HG03469 (cell line): Measurements from ENCODE around the gene ABCF2.

Experiments
- ATAC-seq: cut with Tn5 transposase; IDR thresholded peaks from one replicate; pipeline ENCODE4 v1.9.1; 2021; ENCODE audit warnings: mild to moderate bottlenecking, moderate library complexity, moderate number of reproducible peaks; ENCODE audit not compliant: unreplicated experiment

ABCF2 gene

GRCh38 chr7:151175047-151175792 lies 51.8 kb downstream of the ABCF2 start:
- no peak for ATAC-seq

- no peak for ATAC-seq
Measured at GRCh38 chr7:151174246-151175046, 52.6 kb downstream of the ABCF2 start.

GRCh38 chr7:151173386-151174245 lies 53.4 kb downstream of the ABCF2 start:
- ATAC-seq: no peak

- ATAC-seq: no peak
Measured at GRCh38 chr7:151172273-151173141, 54.5 kb downstream of the ABCF2 start.

- ATAC-seq: no peak
Measured at GRCh38 chr7:151168787-151169162, 58.2 kb downstream of the ABCF2 start.

- ATAC-seq: no peak
Measured at GRCh38 chr7:151168003-151168786, 58.8 kb downstream of the ABCF2 start.

GRCh38 chr7:151167197-151167961 lies 59.6 kb downstream of the ABCF2 start, which contains the start of gene GBX1:
TSS of gene GBX1 (minus strand) at chr7:151167694. CDS start at chr7:151167548, 146 bp downstream.
- ATAC-seq: no peak

- no peak for ATAC-seq
Measured at GRCh38 chr7:151166629-151167196, 60.3 kb downstream of the ABCF2 start.
